ENCODE measurements around the gene MBD1.

The MBD1 gene

GRCh38 chr18:50281972-50282520 lies 723 bp upstream of the MBD1 start:
- Histone ChIP-seq H3K36me3 (ENCODE audit: insufficient read depth, low read length) (peaks cover 23% of the 10 kb centered on the region; the same call in 1 of the 2 replicates), H3K9me3 (ENCODE audit: low read depth, low read length) (no peaks in the 10 kb centered on the region)

GRCh38 chr18:50280707-50281294 lies 522 bp downstream of the MBD1 start:
- H3K4me3 ChIP-seq, result peak overlapping the region; percentile 89
- no peaks in the 10 kb centered on the region for H3K9me3 ChIP-seq (ENCODE audit: low read depth, low read length)
- TF ChIP-seq FOXP2 (optimal IDR thresholded peaks at IDR 0.05; ENCODE audit: control extremely low read depth, extremely low read length, insufficient read depth) (no peak), POLR2AphosphoS5 (IDR thresholded peaks at IDR 0.05; ENCODE audit: borderline replicate concordance, low read depth, low read length) (no peak), EZH2 (IDR thresholded peaks at IDR 0.05) (no peak)
- H3K36me3 ChIP-seq (ENCODE audit: insufficient read depth, low read length), result peaks cover 36% of the 10 kb centered on the region; the same call in 1 of the 2 replicates
- peak overlapping the region; percentile 42; the same call in 1 of the 2 replicates for H3K27ac ChIP-seq
- DNase-seq (ENCODE audit: low read depth, low spot score), result no peak
- peak overlapping the region; percentile 92 for H3K9ac ChIP-seq (ENCODE audit: insufficient read length)

More at GRCh38 chr18:50281972-50282520, 723 bp upstream of the MBD1 start:
- peak overlapping the region; percentile 89 for H3K4me3 ChIP-seq
- no peak for TF ChIP-seq POLR2AphosphoS5 (IDR thresholded peaks at IDR 0.05; ENCODE audit: borderline replicate concordance, low read depth, low read length)
- no peak for TF ChIP-seq EZH2 (IDR thresholded peaks at IDR 0.05)
- TF ChIP-seq FOXP2 (optimal IDR thresholded peaks at IDR 0.05; ENCODE audit: control extremely low read depth, extremely low read length, insufficient read depth), result no peak
- H3K27ac ChIP-seq, result no peak overlapping the region
- DNase-seq (ENCODE audit: low read depth, low spot score), result no peak
- peak overlapping the region; percentile 76 for H3K9ac ChIP-seq (ENCODE audit: insufficient read length)

GRCh38 chr18:50279752-50280151 lies 1.6 kb downstream of the MBD1 start:
- H3K36me3 ChIP-seq (ENCODE audit: insufficient read depth, low read length), result peaks cover 44% of the 10 kb centered on the region; the same call in 1 of the 2 replicates
- H3K4me3 ChIP-seq, result no peak overlapping the region

GRCh38 chr18:50277942-50278341 lies 3.4 kb downstream of the MBD1 start:
- H3K36me3 ChIP-seq (ENCODE audit: insufficient read depth, low read length), result peaks cover 48% of the 10 kb centered on the region; the same call in 1 of the 2 replicates
- no peak for TF ChIP-seq FOXP2 (optimal IDR thresholded peaks at IDR 0.05; ENCODE audit: control extremely low read depth, extremely low read length, insufficient read depth)
- no peak for TF ChIP-seq EZH2 (IDR thresholded peaks at IDR 0.05)
- no peak for TF ChIP-seq POLR2AphosphoS5 (IDR thresholded peaks at IDR 0.05; ENCODE audit: borderline replicate concordance, low read depth, low read length)
- H3K9ac ChIP-seq (ENCODE audit: insufficient read length), result no peak overlapping the region
- no peak overlapping the region for H3K27ac ChIP-seq
- H3K4me3 ChIP-seq, result no peak overlapping the region
- no peak for DNase-seq (ENCODE audit: low read depth, low spot score)
- H3K9me3 ChIP-seq (ENCODE audit: low read depth, low read length), result no peaks in the 10 kb centered on the region

More at GRCh38 chr18:50279752-50280151, 1.6 kb downstream of the MBD1 start:
- TF ChIP-seq FOXP2 (optimal IDR thresholded peaks at IDR 0.05; ENCODE audit: control extremely low read depth, extremely low read length, insufficient read depth) (no peak), EZH2 (IDR thresholded peaks at IDR 0.05) (no peak)
- H3K9ac ChIP-seq (ENCODE audit: insufficient read length), result peak overlapping the region; percentile 92
- no peak for DNase-seq (ENCODE audit: low read depth, low spot score)
- H3K27ac ChIP-seq, result no peak overlapping the region
- H3K9me3 ChIP-seq (ENCODE audit: low read depth, low read length), result no peaks in the 10 kb centered on the region

GRCh38 chr18:50276452-50276851 lies 4.9 kb downstream of the MBD1 start:
- TF ChIP-seq POLR2AphosphoS5 (IDR thresholded peaks at IDR 0.05; ENCODE audit: borderline replicate concordance, low read depth, low read length) (no peak), FOXP2 (optimal IDR thresholded peaks at IDR 0.05; ENCODE audit: control extremely low read depth, extremely low read length, insufficient read depth) (no peak), EZH2 (IDR thresholded peaks at IDR 0.05) (no peak)
- Histone ChIP-seq H3K36me3 (ENCODE audit: insufficient read depth, low read length) (peaks cover 53% of the 10 kb centered on the region; the same call in 1 of the 2 replicates), H3K27ac (no peak overlapping the region), H3K9ac (ENCODE audit: insufficient read length) (no peak overlapping the region), H3K9me3 (ENCODE audit: low read depth, low read length) (no peaks in the 10 kb centered on the region), H3K4me3 (no peak overlapping the region)
- DNase-seq (ENCODE audit: low read depth, low spot score), result no peak

- H3K27ac ChIP-seq, result no peak overlapping the region
- no peak for DNase-seq (ENCODE audit: low read depth, low spot score)
- no peak overlapping the region for H3K4me3 ChIP-seq
- no peak overlapping the region for H3K9ac ChIP-seq (ENCODE audit: insufficient read length)
- TF ChIP-seq FOXP2 (optimal IDR thresholded peaks at IDR 0.05; ENCODE audit: control extremely low read depth, extremely low read length, insufficient read depth) (no peak), EZH2 (IDR thresholded peaks at IDR 0.05) (no peak), POLR2AphosphoS5 (IDR thresholded peaks at IDR 0.05; ENCODE audit: borderline replicate concordance, low read depth, low read length) (no peak)
- no peaks in the 10 kb centered on the region for H3K9me3 ChIP-seq (ENCODE audit: low read depth, low read length)
- H3K36me3 ChIP-seq (ENCODE audit: insufficient read depth, low read length), result peaks cover 59% of the 10 kb centered on the region; the same call in 1 of the 2 replicates
Measured at GRCh38 chr18:50275503-50276036, 5.8 kb downstream of the MBD1 start.

GRCh38 chr18:50274941-50275340 lies 6.4 kb downstream of the MBD1 start:
- no peak for DNase-seq (ENCODE audit: low read depth, low spot score)

GRCh38 chr18:50274044-50274442 lies 7.3 kb downstream of the MBD1 start:
- no peak for DNase-seq (ENCODE audit: low read depth, low spot score)
- Histone ChIP-seq H3K9me3 (ENCODE audit: low read depth, low read length) (no peaks in the 10 kb centered on the region), H3K27ac (no peak overlapping the region), H3K36me3 (ENCODE audit: insufficient read depth, low read length) (peaks cover 60% of the 10 kb centered on the region; the same call in 1 of the 2 replicates), H3K9ac (ENCODE audit: insufficient read length) (no peak overlapping the region), H3K4me3 (no peak overlapping the region)
- TF ChIP-seq EZH2 (IDR thresholded peaks at IDR 0.05) (no peak), FOXP2 (optimal IDR thresholded peaks at IDR 0.05; ENCODE audit: control extremely low read depth, extremely low read length, insufficient read depth) (no peak), POLR2AphosphoS5 (IDR thresholded peaks at IDR 0.05; ENCODE audit: borderline replicate concordance, low read depth, low read length) (no peak)

More at GRCh38 chr18:50274941-50275340, 6.4 kb downstream of the MBD1 start:
- H3K9me3 ChIP-seq (ENCODE audit: low read depth, low read length), result no peaks in the 10 kb centered on the region
- no peak overlapping the region for H3K4me3 ChIP-seq
- no peak overlapping the region for H3K9ac ChIP-seq (ENCODE audit: insufficient read length)
- peaks cover 62% of the 10 kb centered on the region; the same call in 1 of the 2 replicates for H3K36me3 ChIP-seq (ENCODE audit: insufficient read depth, low read length)
- H3K27ac ChIP-seq, result no peak overlapping the region
- TF ChIP-seq FOXP2 (optimal IDR thresholded peaks at IDR 0.05; ENCODE audit: control extremely low read depth, extremely low read length, insufficient read depth), result no peak
- no peak for TF ChIP-seq EZH2 (IDR thresholded peaks at IDR 0.05)
- no peak for TF ChIP-seq POLR2AphosphoS5 (IDR thresholded peaks at IDR 0.05; ENCODE audit: borderline replicate concordance, low read depth, low read length)

Data from SK-N-MC (cell line).